ENCODE measurements around the gene DAPK1.

Gene DAPK1

DNA sequence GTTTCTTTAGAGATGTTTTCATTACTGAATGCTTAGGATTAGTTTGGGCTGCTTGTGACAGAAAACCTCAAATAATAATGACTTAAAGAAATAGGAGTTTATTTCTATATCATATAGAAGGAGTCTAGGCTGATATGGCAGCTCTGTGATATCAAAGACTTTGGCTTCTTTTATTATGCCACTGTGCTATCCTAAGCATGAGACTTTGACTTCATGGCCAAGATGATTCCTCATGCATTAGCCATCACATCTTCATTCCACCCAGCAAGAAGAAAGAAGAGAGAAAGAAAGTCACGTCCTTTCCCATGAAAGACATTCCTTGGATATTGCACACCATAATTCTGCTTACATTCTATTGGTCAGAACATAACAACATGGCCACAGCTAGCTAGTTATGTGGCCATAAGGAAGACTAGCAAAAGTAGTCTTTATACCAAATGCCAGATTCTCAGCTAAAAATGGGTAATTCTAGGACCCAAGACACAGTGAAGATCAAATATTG, 76.2 kb downstream of the DAPK1 start:
- no peak for DNase-seq

DNA sequence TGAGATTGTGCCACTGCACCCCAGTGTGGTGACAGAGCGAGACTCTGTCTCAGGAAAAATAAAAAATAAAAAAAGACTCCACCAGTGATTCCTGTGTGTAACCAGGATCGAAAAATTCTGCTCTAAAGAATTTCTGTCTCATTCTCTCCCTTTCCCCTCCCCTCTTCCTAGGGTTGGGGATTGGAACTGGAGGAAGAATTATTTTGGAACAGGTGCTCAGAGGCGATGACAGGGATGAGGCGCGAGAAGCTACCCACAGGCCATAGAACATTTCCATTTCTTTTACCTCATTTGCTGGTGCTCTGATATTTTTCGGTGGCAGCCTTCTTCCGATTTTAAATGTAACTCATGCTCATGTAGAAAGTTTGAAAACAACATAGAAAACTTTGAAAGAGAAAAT, 80.1 kb downstream of the DAPK1 start:
- DNase-seq: no peak

DNA sequence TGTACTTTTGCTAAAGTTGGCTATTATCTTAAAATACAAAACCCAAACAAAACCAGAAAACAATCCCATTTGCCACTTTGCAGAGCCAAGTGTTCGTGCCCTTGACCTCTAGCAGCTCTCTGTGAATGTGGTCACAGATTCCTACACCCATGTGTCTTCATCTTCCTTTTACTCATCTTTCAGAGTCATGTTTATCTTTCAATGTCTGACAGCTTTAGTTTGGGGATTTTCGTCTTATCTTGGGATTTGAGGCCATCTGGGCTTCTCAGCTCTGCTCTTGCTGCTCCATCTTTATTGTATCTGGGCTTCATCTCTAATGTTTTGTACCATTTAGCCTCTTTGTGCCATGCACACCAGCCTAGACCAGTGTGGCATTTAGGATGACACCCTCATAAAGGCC, 81.0 kb downstream of the DAPK1 start:
- DNase-seq: no peak

DNA sequence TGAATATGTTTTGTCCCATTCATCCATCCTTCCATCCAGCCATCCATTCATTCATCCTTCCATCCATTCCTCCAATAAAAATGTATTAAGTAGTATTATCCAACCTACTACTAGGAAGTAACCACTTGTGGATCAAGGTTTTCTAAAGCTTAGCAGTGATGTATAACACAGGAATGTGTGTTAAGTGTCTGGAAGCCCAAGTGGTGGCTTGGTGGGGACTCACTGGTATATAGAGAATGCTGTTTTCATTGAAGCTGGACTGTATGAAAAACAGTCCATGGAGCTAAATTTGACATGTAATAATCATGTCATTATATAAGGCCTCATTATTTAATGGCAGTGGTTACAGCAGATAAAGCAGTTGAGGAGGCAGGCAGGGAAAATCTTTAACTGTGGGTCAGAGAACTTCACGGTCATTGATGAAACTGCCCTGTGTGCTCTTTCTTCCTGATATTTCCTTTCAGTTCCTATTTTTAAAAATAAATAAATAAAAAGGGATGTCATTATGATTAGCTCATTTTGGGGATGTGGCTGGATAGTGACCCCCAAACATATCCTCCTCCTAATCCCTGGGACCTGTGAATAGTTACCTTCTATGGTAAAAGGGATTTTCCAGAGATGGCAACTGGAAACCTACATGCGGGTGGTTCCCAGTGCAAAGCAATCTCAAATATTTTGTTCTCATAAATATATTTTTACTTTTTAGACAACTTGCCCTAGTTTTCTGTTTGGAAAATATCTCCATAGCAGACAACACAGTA, 82.3 kb downstream of the DAPK1 start:
- DNase-seq: no peak

DNA sequence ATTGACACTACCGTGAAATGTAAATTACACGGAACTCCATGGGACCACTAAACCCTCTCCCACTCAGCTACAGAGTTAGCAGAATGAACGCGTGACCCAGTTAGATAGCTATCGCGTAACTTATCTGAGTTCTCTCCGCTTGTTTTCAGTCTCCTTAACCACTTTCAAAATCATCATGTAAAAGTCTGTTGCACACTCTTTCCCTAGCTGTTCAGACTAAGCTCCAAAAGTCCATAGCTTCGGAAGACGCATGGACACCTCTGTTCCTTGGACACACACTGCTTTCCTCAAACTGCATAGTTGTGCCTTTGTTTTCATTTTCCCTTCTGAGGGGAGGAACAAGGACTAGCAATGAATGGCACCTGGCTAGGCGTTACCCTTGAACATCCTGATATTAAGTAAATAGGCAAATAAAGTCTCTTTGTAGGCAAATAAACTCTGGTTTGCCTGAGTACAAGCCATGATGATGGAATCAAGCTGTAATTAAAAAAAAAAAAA, 83.3 kb downstream of the DAPK1 start:
- no peak for DNase-seq

DNA sequence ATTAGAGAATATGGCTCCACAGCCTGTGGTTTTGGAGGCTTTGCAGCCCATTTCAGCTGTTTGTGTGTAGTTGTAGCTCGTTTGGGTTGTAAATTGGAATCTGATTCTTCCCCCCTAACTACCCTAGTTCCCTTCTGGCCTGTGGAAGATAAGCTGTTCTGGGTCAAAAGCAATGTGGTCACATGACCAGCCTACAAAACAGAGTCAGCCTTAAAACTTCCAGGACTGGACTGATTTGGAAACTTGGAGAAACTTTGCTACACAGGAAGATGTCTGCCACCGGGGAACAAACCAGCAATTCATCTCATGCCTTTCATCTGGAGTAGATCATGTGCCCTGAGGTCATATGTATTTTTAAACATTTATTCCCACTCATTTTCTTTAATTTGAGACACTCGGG, 83.8 kb downstream of the DAPK1 start:
- no peak for DNase-seq

DNA sequence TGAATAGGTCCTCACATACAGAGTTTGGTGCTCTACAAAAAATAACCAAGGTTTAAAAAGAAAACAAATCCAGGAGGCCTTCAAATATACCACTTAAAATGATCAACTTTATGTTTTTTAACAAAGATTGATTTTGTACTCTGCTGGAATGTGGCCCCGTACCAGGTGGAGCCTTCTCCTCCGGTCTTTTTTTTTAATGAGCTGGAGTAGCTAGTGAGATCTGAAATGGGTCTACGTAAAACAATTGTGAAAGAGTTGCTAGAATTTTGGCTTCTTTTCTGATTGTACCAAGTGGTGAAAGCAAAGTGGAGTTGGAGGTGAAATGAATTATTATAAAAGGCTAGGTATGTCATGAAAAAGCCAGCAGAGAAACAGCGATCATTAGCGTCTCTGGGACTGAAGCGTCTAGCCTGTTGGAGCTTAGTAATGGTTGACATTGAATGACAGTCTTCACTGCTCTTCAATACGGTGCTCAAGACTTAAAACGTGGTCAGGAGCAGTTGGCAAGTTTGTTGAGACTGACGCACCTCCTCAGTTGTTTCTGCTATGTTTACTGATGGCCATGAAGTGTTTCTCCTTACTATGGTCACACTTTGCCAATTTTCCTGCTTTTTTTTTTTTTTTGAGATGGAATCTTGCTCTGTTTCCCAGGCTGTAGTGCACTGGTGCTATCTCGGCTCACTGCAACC, 84.4 kb downstream of the DAPK1 start:
- no peak for DNase-seq

DNA sequence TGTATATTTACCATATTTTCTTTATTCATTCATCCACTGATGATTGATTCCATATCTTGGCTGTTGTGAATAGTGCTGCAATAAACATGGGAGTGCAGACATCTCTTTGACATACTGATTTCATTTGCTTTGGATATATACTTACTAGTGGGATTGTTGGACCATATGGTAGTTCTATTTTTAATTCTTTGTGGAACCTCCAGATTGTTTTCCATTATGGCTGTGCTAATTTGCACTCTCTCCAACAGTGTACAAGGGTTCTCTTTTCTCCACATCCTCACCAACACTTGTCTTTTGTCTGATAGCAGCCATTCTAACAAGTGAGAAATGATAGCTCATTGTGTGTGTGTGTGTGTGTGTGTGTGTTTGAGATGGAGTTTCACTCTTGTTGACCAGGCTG, 86.7 kb downstream of the DAPK1 start:
- DNase-seq: no peak

DNA sequence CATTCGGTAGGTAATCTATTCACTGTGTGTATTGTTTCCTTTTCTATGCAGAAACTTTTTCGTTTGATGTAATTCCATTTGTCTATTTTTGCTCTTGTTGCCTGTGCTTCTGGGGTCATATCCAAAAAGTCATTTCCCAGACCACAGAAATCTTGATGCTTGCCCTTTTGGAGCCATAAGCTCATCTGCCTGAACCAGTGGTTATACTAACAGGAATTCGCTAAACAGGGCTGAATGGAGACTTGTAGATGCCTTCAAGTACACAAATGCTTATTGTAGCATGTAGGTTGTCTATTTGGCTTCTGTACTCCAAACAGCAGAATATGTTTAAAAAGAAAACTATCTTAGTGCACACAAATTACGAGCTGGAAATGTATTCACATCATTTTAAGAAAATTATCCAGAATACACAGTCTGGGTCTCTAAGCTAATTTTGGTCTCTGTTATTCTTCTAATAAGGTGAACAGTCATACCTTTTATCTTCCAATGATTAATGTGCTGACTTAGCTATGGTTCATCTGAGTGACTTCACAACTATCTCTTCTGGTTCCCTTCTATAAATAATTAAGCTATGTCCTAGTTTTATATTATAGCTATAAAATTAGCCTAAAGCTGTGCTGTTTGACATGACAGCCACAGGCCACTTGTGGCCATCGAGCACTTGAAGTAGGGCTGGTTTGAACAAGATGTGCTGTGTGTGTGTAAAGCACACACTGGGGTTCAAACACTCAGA, 87.6 kb downstream of the DAPK1 start:
- no peak for DNase-seq

DNA sequence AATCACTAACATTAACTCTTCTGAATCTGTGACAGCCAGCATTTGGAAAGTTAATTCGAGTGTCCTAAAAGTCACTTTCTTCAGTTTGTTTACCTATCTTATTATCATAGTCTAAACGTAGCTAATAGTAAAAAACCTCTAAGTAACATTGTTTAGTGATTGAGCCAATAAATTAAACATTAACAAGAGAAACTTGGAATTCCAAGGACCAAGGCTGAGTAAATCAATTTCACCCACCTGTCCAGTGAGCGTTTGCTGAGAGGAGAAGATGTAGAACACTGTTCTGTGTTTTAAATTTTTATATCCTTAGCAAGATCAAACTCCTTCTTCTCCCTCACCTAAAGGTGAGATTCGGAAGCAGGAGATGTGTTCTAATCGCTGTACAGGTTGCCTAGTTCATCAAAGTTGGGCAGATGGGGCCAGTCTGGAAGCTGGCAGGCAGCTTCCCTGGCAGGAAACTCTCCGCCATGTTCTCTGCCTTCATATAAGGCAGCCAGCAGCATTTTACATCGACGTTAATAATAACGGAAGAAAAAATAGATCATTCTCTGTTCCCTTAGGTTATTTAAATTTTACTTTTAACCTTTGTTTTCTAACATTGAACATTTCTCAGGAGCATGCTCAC, 89.2 kb downstream of the DAPK1 start:
- no peak for DNase-seq

DNA sequence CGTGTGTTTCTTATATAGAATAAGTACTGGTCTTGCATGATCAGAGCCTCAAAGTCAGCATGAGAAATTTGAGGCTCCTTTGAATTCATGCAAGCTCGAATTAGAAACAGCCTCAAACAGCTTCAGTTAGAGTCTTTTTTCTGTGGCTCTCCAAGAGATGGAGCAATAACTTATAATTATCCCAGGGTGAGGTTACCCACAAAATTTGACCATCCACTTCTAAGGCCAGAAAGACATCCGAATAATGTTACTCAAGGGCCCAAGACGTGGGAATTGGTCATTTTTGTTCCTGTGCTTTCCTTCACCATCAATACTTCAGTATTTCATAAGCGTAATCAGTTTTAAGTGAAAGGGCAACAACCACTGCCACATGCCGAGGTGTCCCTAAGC, 89.7 kb downstream of the DAPK1 start:
- no peak for DNase-seq

DNA sequence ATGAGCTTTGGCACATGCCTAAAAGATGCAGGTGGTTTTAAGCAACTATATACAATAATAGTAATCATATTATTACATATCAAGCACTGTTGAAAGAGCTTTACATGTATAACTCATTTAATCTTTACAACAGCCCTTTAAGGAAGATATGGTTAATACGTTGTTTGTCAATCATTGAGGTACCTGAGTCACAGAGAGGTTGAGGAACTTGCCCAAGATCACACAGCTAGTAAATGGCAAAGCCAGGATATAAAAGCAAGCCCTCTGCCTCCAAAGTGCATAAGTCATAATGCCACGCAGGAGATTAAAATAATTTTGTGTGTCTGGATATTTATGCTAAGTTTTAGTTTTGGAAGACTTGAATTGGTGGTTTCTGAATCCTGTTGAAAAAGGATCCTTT, 90.2 kb downstream of the DAPK1 start:
- DNase-seq: no peak

DNA sequence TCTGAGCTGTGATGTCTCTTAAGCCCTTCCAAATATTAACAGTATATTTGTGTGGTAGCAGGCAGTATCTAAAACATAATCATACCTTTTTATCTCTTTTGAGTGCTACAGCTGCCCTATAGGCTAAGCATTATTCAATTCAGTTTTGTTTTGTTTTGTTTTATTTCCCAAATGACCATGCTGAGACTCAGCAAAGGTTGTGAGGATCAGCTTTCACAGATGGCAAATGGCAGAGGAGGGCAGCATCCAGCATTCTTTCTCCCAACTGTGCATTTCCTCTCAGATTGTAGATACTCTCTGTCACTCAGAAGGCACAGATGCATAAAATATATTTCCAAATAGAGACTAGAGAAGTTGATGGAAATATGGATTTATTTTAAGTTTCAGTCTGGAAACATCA, 90.7 kb downstream of the DAPK1 start:
- DNase-seq: no peak

DNA sequence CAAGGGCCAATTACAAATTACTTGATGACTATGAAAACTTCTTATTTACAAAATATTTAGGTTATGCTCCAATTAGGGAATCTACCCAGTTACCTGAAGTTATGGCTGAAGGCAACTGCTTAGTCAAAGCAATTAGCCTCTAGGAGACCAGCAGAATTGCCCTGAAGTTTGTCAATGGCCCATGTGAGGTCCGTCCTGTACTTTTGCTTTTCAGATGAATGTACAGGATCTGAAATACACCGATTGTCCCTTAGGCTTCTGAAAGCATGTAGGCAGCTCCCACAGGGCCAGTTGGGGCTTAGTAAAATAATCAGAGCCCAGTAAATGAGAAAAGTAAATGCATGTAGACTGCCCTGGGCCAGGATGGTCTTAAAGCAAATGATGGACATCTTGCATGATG, 93.3 kb downstream of the DAPK1 start:
- DNase-seq: no peak

DNA sequence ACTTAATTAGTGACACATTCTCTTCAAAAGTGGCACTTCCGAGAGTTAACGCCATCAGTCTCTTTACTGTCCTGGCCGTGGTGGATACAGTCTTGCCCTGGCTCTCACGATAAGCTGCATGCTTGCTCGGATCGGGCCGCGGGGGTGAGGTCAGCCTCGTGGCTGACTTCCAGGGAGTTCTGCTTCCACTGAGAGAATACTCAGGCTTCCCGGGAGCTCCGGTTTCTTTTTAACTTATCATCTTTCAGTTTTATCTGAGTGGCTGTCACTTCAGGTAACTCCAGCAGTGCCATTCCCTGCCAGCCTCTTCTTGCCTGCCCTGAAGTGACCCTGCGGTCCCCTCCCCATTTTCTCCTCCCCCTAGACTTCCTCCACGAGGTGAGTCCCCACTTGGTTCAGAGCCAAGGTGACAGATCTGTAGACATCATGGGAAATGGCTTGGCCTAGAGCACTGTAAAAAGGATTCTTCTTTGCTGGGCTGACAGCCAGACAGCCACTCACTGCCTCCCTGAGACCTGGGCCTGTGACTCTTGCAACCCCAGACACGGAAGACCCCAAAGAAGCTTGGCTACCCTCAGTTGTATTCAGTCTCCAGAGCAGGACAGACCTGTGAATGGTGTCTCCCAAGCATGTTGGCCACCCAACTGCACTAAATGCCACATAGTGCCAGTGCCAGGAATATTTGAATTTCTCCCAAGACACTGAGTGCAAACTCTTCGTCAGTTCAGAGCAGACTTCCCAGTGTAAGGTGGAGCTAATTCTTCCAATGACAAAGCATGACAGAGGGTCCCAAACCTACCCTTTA, 95.1 kb downstream of the DAPK1 start:
- DNase-seq: peak; percentile 85

DNA sequence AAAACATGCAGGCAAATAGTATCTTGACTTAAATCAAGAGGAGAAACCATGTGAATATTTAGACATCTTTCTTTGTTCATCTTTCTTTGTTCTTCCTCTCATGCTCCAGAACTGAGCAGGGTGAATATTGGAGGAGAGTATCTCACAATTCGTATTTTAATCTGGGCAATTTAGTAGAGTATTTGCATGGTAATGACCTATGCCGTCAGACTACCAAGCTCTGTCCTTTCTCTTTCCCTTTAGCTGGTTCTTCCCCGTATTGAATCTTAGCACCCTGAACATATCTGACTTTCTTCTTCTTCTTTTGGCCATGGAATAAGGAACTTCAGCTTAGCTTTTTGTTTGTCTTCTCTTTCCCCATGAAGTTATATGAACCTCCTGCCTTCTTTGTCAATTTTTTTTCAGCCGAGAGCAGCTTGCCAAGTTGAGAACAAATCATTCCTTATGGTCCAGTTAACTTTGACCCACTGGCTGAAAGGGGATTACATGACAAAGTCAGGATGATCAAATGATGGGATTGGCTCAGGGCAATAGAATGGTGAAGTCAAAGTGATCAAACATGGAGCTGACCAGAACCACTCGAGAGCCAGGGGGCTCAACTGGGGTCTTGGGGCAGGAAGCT, 95.8 kb downstream of the DAPK1 start:
- no peak for DNase-seq

DNA sequence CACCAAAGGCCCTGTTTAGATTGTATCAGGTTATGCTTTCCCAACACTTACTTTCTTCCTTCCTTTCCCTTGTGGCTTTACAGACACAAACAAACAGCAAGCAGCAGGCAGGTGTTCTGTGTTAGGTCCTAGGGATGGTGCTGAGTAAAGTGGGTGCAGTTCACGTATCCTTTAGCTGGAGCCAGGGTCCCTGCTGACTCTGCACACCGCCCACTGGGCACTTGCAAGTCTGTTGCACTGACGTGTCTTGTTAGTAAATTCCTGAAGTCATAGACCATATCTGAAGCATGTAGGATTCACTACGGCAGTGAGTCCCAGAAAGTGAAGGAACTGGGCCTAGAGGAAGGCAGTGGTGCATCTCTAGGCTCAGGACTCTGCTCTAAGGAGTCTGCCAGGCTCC, 96.5 kb downstream of the DAPK1 start:
- DNase-seq: no peak

DNA sequence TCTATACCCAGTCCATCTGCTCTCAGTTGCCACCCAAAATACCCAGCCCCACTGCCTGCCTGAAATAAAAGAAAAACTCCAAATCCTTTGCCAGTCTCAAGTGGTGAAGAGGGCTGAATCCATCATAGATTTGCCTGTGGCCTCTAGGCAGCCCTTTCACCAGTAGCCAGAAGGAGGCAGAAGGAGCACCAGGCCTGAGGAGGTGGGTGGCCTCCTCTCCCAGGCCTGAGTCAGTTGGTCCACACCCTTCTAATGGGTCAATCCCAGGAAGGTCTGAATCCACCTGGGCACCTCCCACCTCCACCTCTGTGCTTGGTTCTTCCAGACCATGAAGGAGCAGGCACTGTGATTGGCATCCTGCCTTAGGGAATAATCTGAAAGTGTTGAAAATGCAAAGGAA, 97.0 kb downstream of the DAPK1 start:
- no peak for DNase-seq

DNA sequence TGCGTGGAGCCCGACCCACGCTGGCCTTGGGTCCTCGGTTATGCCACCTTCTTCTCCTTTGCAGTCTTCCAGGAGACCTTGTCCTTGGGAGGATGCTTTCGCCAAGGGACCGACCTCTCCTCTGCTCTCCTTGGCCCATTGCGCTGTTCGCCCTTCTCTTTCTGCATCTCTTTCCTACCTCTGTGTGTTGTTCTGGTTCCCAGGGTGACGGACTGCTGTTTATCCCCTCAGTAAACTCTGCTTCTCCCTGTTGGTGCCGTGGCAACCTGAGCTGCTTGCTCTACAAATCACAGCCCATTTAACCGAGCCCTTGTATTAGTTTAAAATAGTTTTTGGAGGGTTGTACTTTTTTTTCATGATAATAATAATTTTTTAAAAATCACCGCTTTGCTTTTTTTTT, 97.9 kb downstream of the DAPK1 start:
- DNase-seq: no peak

DNA sequence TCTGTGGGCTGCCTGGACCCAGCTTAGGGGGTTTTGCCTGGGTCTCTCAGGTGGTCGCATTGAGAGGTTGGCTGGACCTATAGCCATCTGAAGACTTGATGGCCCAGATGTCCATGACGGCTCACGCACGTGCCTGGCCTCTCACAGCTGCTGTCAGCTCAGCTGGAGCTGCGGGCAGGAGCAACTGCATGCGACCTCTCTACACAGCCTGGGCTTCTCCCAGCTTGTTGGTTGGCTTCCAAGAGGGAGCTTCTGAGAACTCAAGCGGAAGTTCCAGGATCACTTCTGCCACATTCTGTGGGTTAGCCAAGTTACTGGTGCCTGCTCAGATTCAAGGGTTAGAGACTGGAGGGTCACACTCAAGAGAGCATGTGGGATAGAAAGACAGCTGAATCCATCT, 99.2 kb downstream of the DAPK1 start:
- DNase-seq: no peak

DNA sequence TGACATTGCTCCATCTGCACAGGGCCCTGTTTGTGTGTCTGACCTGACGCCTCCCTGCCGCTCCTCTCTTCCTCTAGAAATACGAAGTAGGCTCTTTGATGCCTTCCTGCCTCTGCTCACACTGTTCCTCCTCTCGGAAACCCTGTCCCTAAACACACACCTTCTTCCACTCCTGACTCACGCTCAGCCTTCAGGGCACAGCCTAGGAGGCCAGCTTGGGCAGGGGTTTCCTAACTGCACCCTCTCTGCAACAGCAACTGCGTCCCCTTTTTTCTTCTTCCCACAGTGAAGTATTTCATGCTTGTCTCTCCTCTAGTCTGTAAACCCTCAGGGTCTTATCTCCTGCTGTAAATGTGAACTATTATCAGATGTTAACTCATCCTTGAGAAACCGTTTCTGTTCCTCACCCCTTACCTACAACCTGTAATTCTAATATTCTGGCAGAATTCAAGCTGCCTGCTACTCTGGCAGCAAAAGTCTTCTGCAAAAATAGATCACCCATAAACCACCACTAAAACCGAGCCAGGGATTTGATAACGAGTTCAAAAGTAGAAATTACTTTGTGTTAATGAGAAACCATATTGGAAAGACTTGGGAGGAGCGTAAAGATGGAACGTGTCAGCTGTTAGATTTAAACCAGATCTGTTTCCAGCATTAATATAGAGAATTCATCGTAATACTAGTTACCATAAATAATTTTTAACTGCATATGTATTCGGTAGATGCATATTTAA, 100.2 kb downstream of the DAPK1 start:
- no peak for DNase-seq

All from NCI-H2029 treated with DMSO at 0.1 percent for 48 hours (cell line).